CD4-positive, alpha-beta memory T cell (primary cell): Measurements from ENCODE around the gene ELAPOR1. TPM values are rescaled to one million over a fixed set of nuclear protein-coding genes. Genes with fewer than 3 reads are reported as not detected.

Experiments used
- CTCF ChIA-PET: fragments of 350-600 bp; sonication (Branson Sonifier 250); formaldehyde crosslinking; loops from one replicate; lab custom pipeline; 2021; ENCODE audit warnings: inconsistent platforms; ENCODE audit not compliant: partially characterized antibody; lab: Charles Lee
- POLR2A ChIA-PET: fragments of 350-600 bp; sonication (Branson Sonifier 250); formaldehyde crosslinking; loops from one replicate; lab custom pipeline; 2021; ENCODE audit not compliant: partially characterized antibody; lab: Charles Lee
- DNase-seq, 5 donors: peaks; one replicate each; pipeline versions ENCODE4 v3.0.0 to v3.0.0-alpha.2; 2020 to 2022; ENCODE audit warnings: mixed read lengths in 1 of 5
- H3K27ac ChIP-seq: one replicate; pipeline ENCODE4 v1.7.0; 2013; ENCODE audit warnings: low read depth, low read length
- H3K27me3 ChIP-seq: 2 replicates; pipeline ENCODE4 v1.7.0; 2013; ENCODE audit warnings: mild to moderate bottlenecking, low read length, moderate library complexity; ENCODE audit not compliant: insufficient read depth
- H3K36me3 ChIP-seq: 2 replicates; pipeline ENCODE4 v1.7.0; 2013; ENCODE audit warnings: mild to moderate bottlenecking, low read length, moderate library complexity; ENCODE audit not compliant: insufficient read depth
- H3K4me1 ChIP-seq: 2 replicates; pipeline ENCODE4 v1.7.0; 2013; ENCODE audit warnings: mild to moderate bottlenecking, low read length, moderate library complexity; ENCODE audit not compliant: insufficient read depth
- H3K4me3 ChIP-seq, 2 donors: one replicate each; pipeline ENCODE4 v1.7.0; 2013; ENCODE audit warnings: low read length in 2 of 2, mild to moderate bottlenecking in 1 of 2
- H3K9me3 ChIP-seq, 2 donors: one replicate each; pipeline ENCODE4 v1.7.0; 2013; ENCODE audit warnings: low read length in 2 of 2, control low read depth in 1 of 2; ENCODE audit not compliant: control insufficient read depth in 1 of 2
- H3K27ac Mint-ChIP-seq, 7 donors: one replicate each; pipeline ENCODE4 v1.8.0; 2020 to 2021; ENCODE audit warnings: mixed read lengths in 7 of 7, mild to moderate bottlenecking in 6 of 7, inconsistent platforms in 3 of 7, moderate library complexity in 3 of 7
- H3K27me3 Mint-ChIP-seq, 2 donors: one replicate each; pipeline ENCODE4 v1.8.0; 2020 to 2021; ENCODE audit warnings: mixed read lengths in 2 of 2
- H3K36me3 Mint-ChIP-seq, 2 donors: one replicate each; pipeline ENCODE4 v1.8.0; 2020 to 2021; ENCODE audit warnings: mixed read lengths in 2 of 2, inconsistent platforms in 1 of 2, mild to moderate bottlenecking in 1 of 2
- H3K4me1 Mint-ChIP-seq, 4 donors: one replicate each; pipeline ENCODE4 v1.8.0; 2020 to 2021; ENCODE audit warnings: mixed read lengths in 4 of 4, mild to moderate bottlenecking in 1 of 4
- H3K4me3 Mint-ChIP-seq, 8 donors: one replicate each; pipeline ENCODE4 v1.8.0; 2020 to 2021; ENCODE audit warnings: mixed read lengths in 8 of 8, mild to moderate bottlenecking in 7 of 8, moderate library complexity in 6 of 8, inconsistent platforms in 3 of 8
- H3K9me3 Mint-ChIP-seq, 8 donors: one replicate each; pipeline ENCODE4 v1.8.0; 2020 to 2021; ENCODE audit warnings: mixed read lengths in 8 of 8, mild to moderate bottlenecking in 5 of 8, inconsistent platforms in 3 of 8, moderate library complexity in 1 of 8
- intact Hi-C: fragments of 100-400 bp; cut with micrococcal nuclease; formaldehyde crosslinking; loops from one replicate; pipeline ENCODE4 v1.15.1; 2023
- polyA plus RNA-seq, 2 donors: library from polyadenylated mRNA; unstranded; fragments of 300-500 nt; fragmentation: Illumina TruSeq; gene quantifications; one replicate each; pipeline ENCODE4 v1.2.3, GENCODE V29; 2021
- total RNA-seq, 2 experiments: library from RNA; stranded (reverse); gene quantifications; one replicate each; pipeline ENCODE4 v1.2.3, GENCODE V29; 2021

ELAPOR1 gene
- total and polyA plus RNA-seq, 4 experiments from 2014 or later = 13.7 to 17.8 (median 15.2) TPM

DNA sequence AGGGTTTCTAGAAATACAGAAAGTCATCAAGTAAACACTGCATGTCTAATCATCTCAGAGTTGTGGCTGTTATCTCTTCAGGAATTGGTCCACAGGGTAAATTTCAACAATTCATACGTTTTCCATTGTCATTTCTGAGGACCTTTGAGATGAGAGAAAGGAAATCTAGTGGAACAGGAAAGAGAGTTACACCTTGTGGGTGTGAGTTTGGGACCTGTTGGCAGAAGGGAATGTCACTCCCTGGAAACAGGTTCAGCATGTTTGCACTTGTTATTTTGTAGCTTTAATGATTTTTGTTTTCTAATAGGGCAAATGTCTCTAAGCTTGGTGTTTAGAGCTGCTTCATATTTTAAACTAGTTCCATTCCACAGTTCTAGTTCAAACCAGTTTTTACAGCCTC, 17.8 kb upstream of the ELAPOR1 start:
- Histone ChIP-seq H3K4me3 (no peak overlapping the region), H3K27me3 (no peaks in the 10 kb centered on the region), H3K4me1 (peaks cover 29% of the 10 kb centered on the region), H3K27ac (no peak overlapping the region), H3K36me3 (peaks cover 23% of the 10 kb centered on the region), H3K9me3 (no peaks in the 10 kb centered on the region)
- Mint-ChIP-seq H3K27me3 (no peaks in the 10 kb centered on the region), H3K36me3 (peaks cover 16 to 42% of the 10 kb centered on the region in 2 donors), H3K4me3 (no peak overlapping the region), H3K9me3 (peaks cover 0 to 3% (median 0%) of the 10 kb centered on the region in 8 donors), H3K4me1 (peaks cover 23 to 44% (median 29%) of the 10 kb centered on the region in 4 donors), H3K27ac (peak overlapping the region in 1 of 7 donors; percentile 0)
- intact Hi-C loops = no loop called here
- POLR2A ChIA-PET = interaction anchor here (1.0 kb wide), 1 partner anchor 17 kb away, joined by 3 read pairs; a partner anchor contains a TSS
- CTCF ChIA-PET = interaction anchor here (1.6 kb wide), 1 partner anchor 16 kb away, joined by 7 read pairs; a partner anchor contains a TSS
- no peak for DNase-seq

DNA sequence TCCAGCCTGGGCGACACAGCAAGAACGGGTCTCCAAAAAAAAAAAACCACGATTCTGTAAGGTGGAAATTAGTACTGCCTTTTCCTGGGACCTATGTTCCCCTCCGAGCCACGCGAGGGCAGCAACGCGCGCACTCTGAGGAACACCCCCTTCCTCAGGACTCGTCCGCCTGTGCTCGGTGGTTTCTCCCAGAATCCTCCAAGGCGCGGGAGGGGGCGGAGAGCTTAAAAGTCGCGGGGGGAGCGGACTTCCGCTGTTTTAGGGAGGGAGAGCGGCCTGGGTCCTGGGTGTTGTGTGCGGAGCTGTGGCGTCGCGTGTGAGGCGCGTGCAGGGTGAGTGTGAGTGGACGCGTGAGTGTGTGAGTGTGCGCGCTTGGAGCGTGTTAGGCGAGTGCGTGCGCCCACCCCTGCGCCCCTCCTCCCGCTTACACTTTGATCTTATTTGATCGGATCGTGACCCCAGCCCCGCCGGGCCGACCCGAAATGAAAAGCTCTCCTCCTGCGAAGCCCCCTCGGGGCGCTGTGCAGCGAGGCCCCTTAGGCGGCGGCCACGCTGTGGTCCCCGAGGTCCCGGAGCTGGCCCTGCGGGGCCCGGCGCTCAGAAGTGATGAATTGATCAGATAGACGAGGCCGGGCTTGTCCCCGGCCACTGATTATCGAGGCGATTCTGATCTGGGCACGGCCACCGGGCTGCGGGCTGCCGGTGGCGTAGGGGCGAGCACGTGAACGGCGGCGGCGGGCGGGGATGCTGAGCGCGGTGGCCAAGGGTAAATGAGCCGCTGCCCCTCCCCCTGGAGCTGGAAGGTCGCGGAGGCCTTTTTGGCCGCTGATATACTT, 13.8 kb upstream of the ELAPOR1 start:
- Mint-ChIP-seq H3K27me3 (no peaks in the 10 kb centered on the region), H3K9me3 (peaks cover 0 to 3% (median 0%) of the 10 kb centered on the region in 8 donors), H3K4me1 (peaks cover 7 to 20% (median 16%) of the 10 kb centered on the region in 4 donors), H3K4me3 (peak overlapping the region; percentile 91 to 100 (median 96)), H3K27ac (peak overlapping the region; percentile 90 to 99 (median 98)), H3K36me3 (peaks cover under 1 to 15% of the 10 kb centered on the region in 2 donors)
- H3K9me3 ChIP-seq = no peaks in the 10 kb centered on the region
- peaks cover 13% of the 10 kb centered on the region for H3K36me3 ChIP-seq
- peak overlapping the region; percentile 80 for H3K27ac ChIP-seq
- intact Hi-C loops = loop anchor here (1.0 to 5.0 kb wide), 9 partner anchors 10 to 520 kb away; partner anchors contain the start of genes CLCC1, GNAI3, PRPF38B and STXBP3
- H3K4me3 ChIP-seq = peak overlapping the region; percentile 80 to 81
- POLR2A ChIA-PET = interaction anchor here (0.8 to 4.8 kb wide), 29 partner anchors 10 to 1239 kb away, joined by 3 to 171 read pairs (median 6); partner anchors contain the start of genes ATXN7L2, CLCC1, ELAPOR1 and GNAI3
- CTCF ChIA-PET = interaction anchor here (0.7 to 7.2 kb wide), 23 partner anchors 10 to 448 kb away, joined by 3 to 150 read pairs (median 5); partner anchors contain the start of genes ELAPOR1, GNAI3, PRPF38B and SARS1
- no peaks in the 10 kb centered on the region for H3K27me3 ChIP-seq
- H3K4me1 ChIP-seq = peaks cover 15% of the 10 kb centered on the region
- DNase-seq = peak; percentile 96 to 98 (median 97)

GRCh38 chr1:109104364-109105151, 9.4 kb upstream of the ELAPOR1 start:
- H3K27me3 ChIP-seq = no peaks in the 10 kb centered on the region
- H3K4me3 Mint-ChIP-seq = peak overlapping the region in 1 of 8 donors; percentile 25
- H3K4me1 ChIP-seq = peaks cover 13% of the 10 kb centered on the region
- H3K27me3 Mint-ChIP-seq = no peaks in the 10 kb centered on the region
- ChIA-PET CTCF (interaction anchor here (1.6 to 7.2 kb wide), 2 partner anchors 8 to 13 kb away, joined by 3 to 150 read pairs; partner anchors contain the start of gene ELAPOR1), POLR2A (no interaction called here)
- peaks cover 0 to 2% of the 10 kb centered on the region in 2 donors for H3K36me3 Mint-ChIP-seq
- intact Hi-C loops = loop anchor here (5.0 kb wide), 1 partner anchor 443 kb away; the partner anchor contains the start of gene GNAI3
- no peak overlapping the region for H3K4me3 ChIP-seq
- peaks cover 7 to 19% (median 13%) of the 10 kb centered on the region in 4 donors for H3K4me1 Mint-ChIP-seq
- no peak overlapping the region for H3K27ac ChIP-seq
- DNase-seq = no peak
- peak overlapping the region in 5 of 7 donors; percentile 20 to 64 (median 47) for H3K27ac Mint-ChIP-seq
- no peaks in the 10 kb centered on the region for H3K36me3 ChIP-seq
- H3K9me3 Mint-ChIP-seq = peaks cover 0 to 3% (median 0%) of the 10 kb centered on the region in 8 donors
- no peaks in the 10 kb centered on the region for H3K9me3 ChIP-seq

DNA sequence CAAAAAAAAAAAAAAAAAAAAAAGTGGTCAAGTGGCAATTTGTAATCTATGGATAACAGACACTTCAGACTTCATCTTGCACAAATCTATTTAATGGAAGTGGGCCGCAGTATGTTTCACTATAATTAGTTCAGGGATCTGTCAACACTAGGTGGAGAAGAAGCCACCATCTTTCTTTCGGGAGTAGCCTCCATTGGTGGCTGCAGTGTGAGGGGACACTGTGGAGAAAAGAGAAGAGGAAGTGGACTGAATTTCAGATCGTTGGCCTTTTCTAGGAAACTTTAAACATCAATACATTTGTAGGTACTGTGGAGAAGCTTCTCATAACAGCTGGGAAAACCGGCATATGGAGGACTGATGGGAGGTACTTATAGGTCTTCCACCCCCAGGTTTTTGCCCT, 8.0 kb upstream of the ELAPOR1 start:
- H3K27ac Mint-ChIP-seq = peak overlapping the region in 5 of 7 donors; percentile 69 to 75 (median 73)
- no peak overlapping the region for H3K4me3 Mint-ChIP-seq
- H3K27me3 Mint-ChIP-seq = no peaks in the 10 kb centered on the region
- H3K9me3 Mint-ChIP-seq = no peaks in the 10 kb centered on the region
- Histone ChIP-seq H3K27me3 (no peaks in the 10 kb centered on the region), H3K9me3 (no peaks in the 10 kb centered on the region), H3K36me3 (no peaks in the 10 kb centered on the region), H3K4me3 (no peak overlapping the region), H3K27ac (no peak overlapping the region), H3K4me1 (peaks cover 9% of the 10 kb centered on the region)
- peaks cover 3 to 9% (median 6%) of the 10 kb centered on the region in 4 donors for H3K4me1 Mint-ChIP-seq
- H3K36me3 Mint-ChIP-seq = no peaks in the 10 kb centered on the region
- ChIA-PET CTCF (no interaction called here), POLR2A (no interaction called here)
- intact Hi-C loops = no loop called here
- no peak for DNase-seq

- peaks cover 6% of the 10 kb centered on the region for H3K4me1 ChIP-seq
- Mint-ChIP-seq H3K27me3 (no peaks in the 10 kb centered on the region), H3K36me3 (peaks cover 0 to 1% of the 10 kb centered on the region in 2 donors), H3K27ac (peak overlapping the region in 1 of 7 donors; percentile 23), H3K9me3 (peaks cover 0 to 2% (median 0%) of the 10 kb centered on the region in 8 donors), H3K4me3 (no peak overlapping the region), H3K4me1 (peaks cover 1 to 8% (median 6%) of the 10 kb centered on the region in 4 donors)
- no peaks in the 10 kb centered on the region for H3K9me3 ChIP-seq
- intact Hi-C loops = no loop called here
- H3K27me3 ChIP-seq = no peaks in the 10 kb centered on the region
- CTCF ChIA-PET = interaction anchor here (9.4 kb wide), 1 partner anchor 7 kb away, joined by 150 read pairs; no protein-coding TSS in a partner anchor
- H3K27ac ChIP-seq = no peak overlapping the region
- no peak overlapping the region for H3K4me3 ChIP-seq
- POLR2A ChIA-PET = interaction anchor here (9.1 kb wide), 1 partner anchor 7 kb away, joined by 171 read pairs; no protein-coding TSS in a partner anchor
- H3K36me3 ChIP-seq = no peaks in the 10 kb centered on the region
- no peak for DNase-seq
Measured at GRCh38 chr1:109107785-109108184, 6.1 kb upstream of the ELAPOR1 start.

GRCh38 chr1:109109906-109110305, 4.0 kb upstream of the ELAPOR1 start:
- Histone ChIP-seq H3K36me3 (no peaks in the 10 kb centered on the region), H3K27ac (no peak overlapping the region), H3K4me1 (peaks cover 24% of the 10 kb centered on the region), H3K9me3 (no peaks in the 10 kb centered on the region), H3K27me3 (no peaks in the 10 kb centered on the region), H3K4me3 (no peak overlapping the region)
- intact Hi-C loops = loop anchor here (5.0 to 10.0 kb wide), 2 partner anchors 463 to 545 kb away; partner anchors contain the start of gene EEIG2
- Mint-ChIP-seq H3K36me3 (peaks cover 0 to 8% of the 10 kb centered on the region in 2 donors), H3K27ac (peak overlapping the region in 1 of 7 donors; percentile 76), H3K9me3 (peaks cover 0 to 11% (median 0%) of the 10 kb centered on the region in 8 donors), H3K27me3 (peaks cover 0 to 2% of the 10 kb centered on the region in 2 donors), H3K4me3 (no peak overlapping the region), H3K4me1 (peaks cover 19 to 29% (median 23%) of the 10 kb centered on the region in 4 donors)
- no peak for DNase-seq
- ChIA-PET POLR2A (interaction anchor here (1.2 to 9.1 kb wide), 3 partner anchors 9 to 34 kb away, joined by 3 to 171 read pairs (median 5); partner anchors contain the start of gene TAF13), CTCF (interaction anchor here (0.7 to 9.4 kb wide), 4 partner anchors 9 to 281 kb away, joined by 3 to 150 read pairs (median 29); no protein-coding TSS in a partner anchor)
